HG02798 (cell line): ENCODE measurements around the gene SLC25A6.
"Not testable (repeated sequence)": the region's sequence is repeated elsewhere in the genome, so short reads cannot be mapped to it uniquely, and the experiment has no call there.

Source experiments
- ATAC-seq: cut with Tn5 transposase; IDR thresholded peaks from one replicate; pipeline ENCODE4 v1.9.1; 2021; ENCODE audit warnings: mild to moderate bottlenecking; ENCODE audit not compliant: unreplicated experiment, poor library complexity

SLC25A6 gene

DNA sequence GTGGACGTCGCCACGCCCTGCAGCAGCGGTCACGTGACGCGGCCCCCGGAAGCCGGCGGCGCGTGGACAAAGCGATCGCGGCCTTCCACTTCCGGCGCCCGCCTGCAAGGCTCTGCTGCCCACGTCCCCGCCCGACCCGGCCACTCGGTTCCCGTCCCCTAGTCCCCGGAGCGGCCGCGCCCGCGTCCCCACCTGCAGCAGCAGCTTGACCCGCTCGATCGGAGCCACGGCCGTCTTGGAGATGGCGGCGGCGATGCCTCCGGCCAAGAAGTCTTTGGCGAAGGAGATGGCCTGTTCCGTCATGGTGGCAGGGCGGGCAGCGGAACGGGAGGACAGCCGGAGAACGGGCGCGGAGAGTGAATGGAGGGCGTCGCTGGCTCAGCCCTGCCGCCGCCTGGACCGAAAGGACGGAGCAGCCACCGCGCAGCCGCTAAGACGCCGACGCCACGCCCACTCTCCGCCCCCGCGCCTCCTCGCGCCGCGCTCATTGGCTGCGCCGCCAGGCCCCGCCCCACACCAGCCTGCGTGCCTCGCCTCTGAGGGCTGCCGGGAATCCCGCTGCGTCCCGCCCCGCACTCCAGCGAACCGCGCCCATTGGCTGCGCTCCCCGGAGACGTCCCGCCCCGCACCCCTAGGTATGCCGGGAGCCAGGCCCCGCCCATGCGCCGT is at the start of gene SLC25A6:
TSS of gene SLC25A6 (minus strand) at position 407 of the 669 bp plus-strand sequence. CDS start at position 303, 104 bp downstream.
- peak; percentile 93 for ATAC-seq

- no peak for ATAC-seq
Measured at GRCh38 chrX:1440506-1440905, 48.6 kb upstream of the SLC25A6 start.

GRCh38 chrX:1435241-1435895 is 43.5 kb upstream of the SLC25A6 start:
- no peak for ATAC-seq

DNA sequence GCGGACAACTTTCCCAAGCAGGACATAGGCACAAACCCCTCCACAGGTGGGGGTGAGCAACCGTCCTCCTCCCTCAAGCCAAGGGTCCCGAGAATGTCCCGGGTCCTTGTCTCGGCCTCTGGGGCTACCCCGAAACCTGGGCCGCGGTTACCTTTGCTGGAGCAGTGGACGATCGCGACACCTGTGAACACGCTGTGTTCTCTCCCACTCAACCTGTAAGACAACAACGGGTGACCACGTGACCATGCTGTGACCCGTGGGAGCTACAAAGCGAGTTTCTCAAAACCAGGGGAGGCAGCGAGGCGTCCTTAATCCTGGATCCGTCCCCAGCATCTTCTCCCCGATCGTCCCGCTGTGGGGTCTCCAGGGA is 42.9 kb upstream of the SLC25A6 start:
- ATAC-seq, result no peak

DNA sequence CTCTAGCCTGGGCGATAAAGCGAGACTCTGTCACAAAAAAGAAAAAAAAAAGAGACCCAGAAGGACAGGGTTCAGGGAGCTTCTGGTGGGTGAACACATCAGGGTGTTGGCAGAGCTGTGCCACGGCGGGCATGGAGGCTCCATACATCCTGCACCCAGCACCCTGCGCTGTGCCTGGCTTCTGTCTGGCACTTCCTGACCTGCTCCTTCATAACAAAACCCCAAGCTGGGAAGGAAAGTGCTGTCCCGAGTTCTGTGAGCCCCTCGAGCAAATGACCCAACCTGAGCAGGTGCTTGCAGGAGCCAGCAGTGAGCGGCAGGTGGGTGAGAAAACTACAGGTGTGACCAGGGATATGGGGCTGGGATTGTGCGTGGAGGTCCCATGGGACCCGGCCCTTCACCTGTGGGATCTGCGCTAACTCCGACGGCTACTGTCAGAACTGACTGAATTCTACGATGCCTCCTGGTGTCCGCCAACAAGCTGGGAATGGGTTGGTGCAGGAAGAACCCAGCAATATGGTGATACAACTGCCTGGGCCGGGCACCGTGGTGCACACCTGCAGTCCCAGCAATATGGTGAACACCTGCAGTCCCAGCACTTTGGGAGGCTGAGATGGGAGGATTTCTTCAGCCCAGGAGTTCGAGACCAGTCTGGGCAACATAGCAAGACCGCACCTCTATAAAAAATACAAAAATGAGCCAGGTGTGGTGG is 41.9 kb upstream of the SLC25A6 start:
- no peak for ATAC-seq

GRCh38 chrX:1430451-1430850 is 38.5 kb upstream of the SLC25A6 start:
- no peak for ATAC-seq

DNA sequence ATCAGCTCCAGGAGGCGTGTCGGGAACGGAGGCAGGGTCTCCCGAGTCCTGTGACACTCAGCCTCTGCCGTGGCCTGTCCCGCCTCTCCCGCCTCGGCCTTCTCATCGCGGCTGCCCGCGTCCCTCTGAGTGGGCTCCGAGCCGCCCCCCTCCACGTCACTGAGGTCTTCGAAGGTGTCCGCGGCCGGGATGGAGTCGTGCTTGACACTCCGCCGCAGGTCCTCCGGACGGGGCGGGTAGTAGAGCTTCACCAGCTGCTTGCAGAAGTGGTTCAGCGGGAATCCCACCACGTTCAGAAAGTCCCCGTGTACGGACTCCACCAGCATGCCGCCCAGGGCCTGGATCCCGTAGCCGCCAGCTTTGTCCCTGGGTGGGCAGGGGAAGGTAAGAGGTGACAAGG is 35.8 kb upstream of the SLC25A6 start:
- no peak for ATAC-seq

DNA sequence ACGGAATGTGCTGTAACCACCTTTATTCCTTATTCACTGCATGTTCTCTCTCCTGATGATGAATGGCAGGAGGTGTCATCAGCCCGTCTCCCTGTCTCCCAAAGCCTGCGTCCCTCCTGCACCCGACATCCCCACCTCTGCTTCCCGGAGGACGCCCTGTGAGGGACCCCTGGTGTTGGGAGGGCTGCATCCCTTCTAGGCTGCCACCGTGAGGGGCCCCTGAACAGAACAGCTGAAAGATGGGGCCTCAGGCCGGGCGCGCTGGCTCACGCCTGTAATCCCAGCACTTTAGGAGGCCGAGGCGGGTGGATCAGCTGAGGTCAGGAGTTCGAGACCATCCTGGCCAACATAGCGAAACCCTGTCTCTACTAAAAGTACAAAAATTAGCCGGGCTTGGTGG is 34.4 kb upstream of the SLC25A6 start:
- not testable (repeated sequence) for ATAC-seq

DNA sequence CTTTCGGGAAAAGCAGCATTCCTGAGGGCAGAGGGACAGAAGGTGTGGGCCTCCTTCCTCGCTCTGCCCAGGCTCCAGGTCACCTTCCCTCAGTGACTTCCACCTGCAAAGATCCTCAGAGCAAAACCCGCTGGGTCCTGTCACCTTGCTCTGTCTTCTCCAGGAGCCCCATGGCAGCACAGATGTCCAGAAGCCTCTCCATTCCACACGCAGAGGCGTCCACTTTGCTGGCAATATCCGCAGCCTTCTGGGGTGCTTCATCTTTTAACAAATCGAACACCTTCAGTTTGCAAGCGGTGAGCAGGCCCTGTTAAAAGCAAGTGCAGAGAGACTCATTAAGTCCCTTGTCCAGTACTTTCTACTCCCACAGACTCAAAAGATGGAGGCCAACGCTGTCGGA is 33.5 kb upstream of the SLC25A6 start:
- ATAC-seq, result no peak

DNA sequence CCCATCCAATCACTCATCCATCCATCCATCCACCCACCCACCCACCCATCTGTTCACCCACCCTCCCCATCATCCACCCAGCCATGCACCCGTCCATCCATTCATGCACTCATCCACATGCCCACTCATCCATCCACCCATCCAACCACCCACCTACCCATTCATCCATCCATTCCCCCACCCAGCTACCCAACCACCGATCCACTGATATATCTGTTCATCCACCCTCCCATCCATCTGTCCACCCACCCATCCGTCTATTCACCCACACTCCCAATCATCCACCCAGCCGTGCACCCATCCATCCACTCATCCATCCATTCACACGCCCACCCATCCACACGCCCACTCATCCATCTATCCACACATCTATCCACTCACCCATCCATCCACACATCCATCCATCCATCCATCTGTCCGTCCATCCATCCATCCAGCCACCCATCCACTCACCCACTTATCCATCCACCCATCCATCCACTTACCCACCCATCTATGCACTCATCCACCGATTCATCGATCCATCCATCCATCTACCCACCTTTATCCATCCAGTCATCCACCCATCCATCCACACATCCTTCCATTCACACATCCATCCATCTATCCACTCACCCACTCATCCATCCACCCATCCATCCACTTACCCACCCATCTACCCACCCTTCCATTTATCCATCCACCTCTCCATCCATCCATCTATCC is 32.4 kb upstream of the SLC25A6 start:
- ATAC-seq, result no peak

GRCh38 chrX:1423215-1423614 is 31.3 kb upstream of the SLC25A6 start:
- ATAC-seq, result no peak

DNA sequence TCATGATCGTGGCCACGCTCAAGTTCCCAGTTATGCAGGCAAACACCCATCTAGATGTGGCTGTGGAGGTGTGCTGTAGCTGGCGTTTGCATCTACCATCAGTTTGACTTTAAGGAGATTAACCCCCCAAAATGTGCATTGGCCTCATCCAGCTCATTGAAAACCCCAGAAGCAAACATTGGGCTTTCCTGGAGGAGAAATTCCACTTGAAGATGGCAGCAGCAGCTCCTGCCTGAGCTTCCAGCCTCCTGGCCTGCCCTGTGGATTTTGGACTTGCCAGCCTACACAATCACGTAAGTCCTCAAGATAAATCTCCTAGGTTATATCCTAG is 30.2 kb upstream of the SLC25A6 start:
- no peak for ATAC-seq

GRCh38 chrX:1421433-1422134 is 29.7 kb upstream of the SLC25A6 start:
- ATAC-seq, result no peak

DNA sequence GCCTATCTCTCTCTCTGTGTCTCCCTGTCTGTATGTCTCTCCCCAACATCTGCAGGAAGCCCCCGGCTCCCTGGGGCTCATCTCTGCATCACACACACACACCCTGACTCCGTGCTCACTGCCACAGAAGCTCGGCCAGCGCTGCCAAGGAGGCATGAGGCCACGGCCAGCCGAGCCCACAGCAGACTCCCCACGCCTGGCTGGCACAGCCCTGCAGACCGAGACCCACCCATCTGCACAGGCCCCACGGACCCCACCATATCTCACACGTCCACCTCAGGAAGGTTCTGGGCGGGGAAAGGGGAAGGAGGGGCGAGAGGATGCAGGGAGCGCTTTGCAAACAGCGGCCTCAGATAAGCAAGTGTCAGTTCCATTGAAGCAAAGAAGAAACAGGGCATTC is 28.5 kb upstream of the SLC25A6 start:
- ATAC-seq, result no peak

- no peak for ATAC-seq
Measured at GRCh38 chrX:1419545-1420355, 27.8 kb upstream of the SLC25A6 start.

DNA sequence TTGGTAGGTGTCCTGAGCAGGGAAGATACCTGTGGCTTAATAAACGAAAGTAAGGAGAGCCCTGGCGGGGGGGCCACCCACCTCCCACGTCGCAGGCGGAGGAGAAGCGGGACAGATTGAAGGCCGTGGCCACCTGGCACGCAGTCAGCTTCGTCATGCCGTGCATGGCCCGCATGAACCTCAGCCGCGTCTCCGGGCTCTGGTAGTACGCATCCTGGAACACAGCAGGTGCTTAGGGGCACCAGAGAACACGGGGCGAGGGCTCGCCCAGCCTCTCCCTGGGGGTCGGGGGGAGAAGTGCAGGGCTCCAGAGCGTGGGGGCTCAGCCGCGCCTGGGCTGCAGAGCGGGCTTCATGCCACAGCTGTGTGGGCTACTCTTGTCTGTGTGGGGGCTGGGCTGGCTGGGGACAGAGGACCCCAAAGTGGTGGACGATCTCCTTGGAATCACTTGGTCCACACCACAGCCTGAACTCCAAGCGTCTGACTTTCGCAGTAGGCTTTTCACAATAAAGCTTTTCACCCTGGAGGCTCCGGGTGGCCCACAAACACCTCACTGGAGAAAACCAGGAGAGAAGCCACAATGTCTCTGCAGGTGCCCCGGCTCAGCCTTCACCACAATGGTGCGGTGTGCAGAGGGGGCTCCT is 27.1 kb upstream of the SLC25A6 start:
- no peak for ATAC-seq

DNA sequence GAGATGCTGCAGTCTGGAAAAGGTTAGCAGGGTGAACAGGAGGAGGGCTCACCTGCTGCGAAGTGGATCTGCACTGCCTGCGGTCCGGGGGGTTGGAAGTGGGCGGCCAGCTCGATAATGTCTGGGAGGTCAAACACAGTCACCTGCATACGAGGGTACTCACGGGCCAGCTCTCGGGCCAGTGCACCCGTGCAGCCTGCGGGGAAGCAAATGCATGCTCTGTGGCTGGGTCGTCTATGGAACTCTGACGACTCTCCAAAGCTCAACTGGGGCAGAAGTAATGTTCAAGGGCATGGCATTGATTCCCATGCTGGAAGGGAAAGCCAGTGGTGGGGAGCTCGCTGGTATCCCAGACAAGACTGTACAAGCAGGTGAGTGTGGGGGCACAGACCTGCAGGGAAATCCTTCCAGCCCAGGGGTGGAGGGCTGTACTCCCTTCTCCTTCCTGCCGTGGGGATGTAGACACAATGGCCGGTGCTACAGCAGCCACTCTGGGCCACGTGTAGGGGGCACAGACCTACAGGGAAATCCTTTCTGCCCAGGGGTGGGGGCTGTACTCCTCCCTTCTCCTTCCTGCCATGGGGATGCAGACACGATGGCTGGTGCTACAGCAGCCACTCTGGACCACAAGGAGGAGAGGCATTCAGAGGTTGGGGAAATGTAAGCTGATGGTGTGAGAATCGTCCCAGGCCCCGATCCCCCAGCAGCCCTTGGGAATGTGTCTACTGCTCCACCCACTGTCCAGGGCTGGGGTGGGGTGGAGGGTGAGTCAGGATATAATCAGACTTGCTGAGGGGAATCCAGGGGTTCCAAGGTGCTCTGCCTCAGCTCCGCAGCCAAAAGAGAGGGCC is 26.2 kb upstream of the SLC25A6 start:
- ATAC-seq, result no peak
